Measurements from ENCODE around the gene RER1. TPM values are rescaled to one million over a fixed set of nuclear protein-coding genes. Genes with fewer than 3 reads are reported as not detected.

Gene RER1
- total and polyA plus RNA-seq, 8 donors = 89.6 to 167 (median 101) TPM

DNA sequence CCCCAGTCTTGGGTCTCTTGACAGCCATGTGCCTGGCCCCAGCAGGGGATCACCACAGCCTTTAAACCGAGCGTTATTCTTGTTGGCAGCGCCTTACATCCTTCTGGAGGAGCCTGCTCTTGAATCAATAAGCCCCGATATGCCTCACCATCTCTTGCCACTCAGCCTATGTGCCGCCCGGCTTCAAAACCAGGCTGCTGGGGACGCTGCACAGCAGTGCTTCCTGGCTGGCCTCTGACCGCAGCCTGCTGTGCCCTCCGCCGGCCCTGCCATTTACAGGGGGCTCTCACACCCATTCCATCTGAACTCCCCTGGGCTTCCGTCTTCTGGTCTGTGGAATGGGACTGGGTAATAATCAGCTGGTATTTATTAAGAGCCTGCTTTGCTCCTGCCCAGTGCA is 23.7 kb downstream of the RER1 start:
- intact Hi-C loops (cut with DNase I) = loop anchor here in 1 of 2 donors (10.0 kb wide), 3 partner anchors 129 to 1009 kb away; no protein-coding TSS in a partner anchor
- ATAC-seq (no peak), DNase-seq (peak in 1 of 4 donors; percentile 51)
- no peak overlapping the region for H3K4me3 ChIP-seq
- H3K9me3 ChIP-seq = no peaks in the 10 kb centered on the region
- peaks cover 0 to 58% of the 10 kb centered on the region in 2 donors for H3K27me3 ChIP-seq
- TF ChIP-seq CTCF (IDR thresholded peaks at IDR 0.05) = no peak
- peaks cover 16 to 27% of the 10 kb centered on the region in 2 donors for H3K4me1 ChIP-seq
- no peak overlapping the region for H3K27ac ChIP-seq
- H3K36me3 ChIP-seq = no peaks in the 10 kb centered on the region

DNA sequence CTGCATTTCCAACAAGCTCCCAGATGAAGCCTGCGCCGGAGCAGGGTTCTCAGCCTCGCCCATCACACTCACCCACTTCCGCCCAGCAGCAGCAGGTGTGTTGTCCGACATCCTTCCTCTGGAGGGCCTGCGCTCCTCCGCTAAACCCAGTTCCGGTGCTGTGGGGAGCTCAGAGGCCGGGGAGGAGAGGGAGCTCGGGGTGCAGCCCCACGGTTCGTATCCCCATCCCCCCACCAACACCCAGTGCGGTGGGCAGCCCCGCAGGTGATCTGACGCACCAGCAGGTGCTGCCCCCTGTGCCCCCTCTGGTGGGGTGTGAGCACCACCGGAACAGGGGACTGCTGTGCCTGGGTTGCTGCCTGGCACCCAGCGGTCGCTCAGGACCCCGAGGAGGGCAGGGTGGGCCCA is 24.2 kb downstream of the RER1 start:
- Histone ChIP-seq H3K4me3 (no peak overlapping the region), H3K9me3 (no peaks in the 10 kb centered on the region), H3K36me3 (no peaks in the 10 kb centered on the region), H3K27ac (no peak overlapping the region), H3K27me3 (peaks cover 0 to 63% of the 10 kb centered on the region in 2 donors), H3K4me1 (peaks cover 16 to 27% of the 10 kb centered on the region in 2 donors)
- intact Hi-C loops (cut with DNase I) = loop anchor here in 1 of 2 donors (10.0 kb wide), 3 partner anchors 129 to 1009 kb away; no protein-coding TSS in a partner anchor
- no peak for TF ChIP-seq CTCF (IDR thresholded peaks at IDR 0.05)
- DNase-seq (peak in 2 of 4 donors; percentile 40 to 76), ATAC-seq (no peak)

GRCh38 chr1:2416403-2416802 is 24.8 kb downstream of the RER1 start:
- H3K4me1 ChIP-seq = peaks cover 16 to 25% of the 10 kb centered on the region in 2 donors
- intact Hi-C loops (cut with DNase I) = loop anchor here in 1 of 2 donors (10.0 kb wide), 3 partner anchors 128 to 1008 kb away; no protein-coding TSS in a partner anchor
- no peak for ATAC-seq
- no peaks in the 10 kb centered on the region for H3K36me3 ChIP-seq
- DNase-seq = peak in 3 of 4 donors; percentile 39 to 83 (median 75)
- H3K27me3 ChIP-seq = peaks cover 0 to 68% of the 10 kb centered on the region in 2 donors
- no peak overlapping the region for H3K4me3 ChIP-seq
- no peaks in the 10 kb centered on the region for H3K9me3 ChIP-seq
- no peak for TF ChIP-seq CTCF (IDR thresholded peaks at IDR 0.05)
- H3K27ac ChIP-seq = no peak overlapping the region

DNA sequence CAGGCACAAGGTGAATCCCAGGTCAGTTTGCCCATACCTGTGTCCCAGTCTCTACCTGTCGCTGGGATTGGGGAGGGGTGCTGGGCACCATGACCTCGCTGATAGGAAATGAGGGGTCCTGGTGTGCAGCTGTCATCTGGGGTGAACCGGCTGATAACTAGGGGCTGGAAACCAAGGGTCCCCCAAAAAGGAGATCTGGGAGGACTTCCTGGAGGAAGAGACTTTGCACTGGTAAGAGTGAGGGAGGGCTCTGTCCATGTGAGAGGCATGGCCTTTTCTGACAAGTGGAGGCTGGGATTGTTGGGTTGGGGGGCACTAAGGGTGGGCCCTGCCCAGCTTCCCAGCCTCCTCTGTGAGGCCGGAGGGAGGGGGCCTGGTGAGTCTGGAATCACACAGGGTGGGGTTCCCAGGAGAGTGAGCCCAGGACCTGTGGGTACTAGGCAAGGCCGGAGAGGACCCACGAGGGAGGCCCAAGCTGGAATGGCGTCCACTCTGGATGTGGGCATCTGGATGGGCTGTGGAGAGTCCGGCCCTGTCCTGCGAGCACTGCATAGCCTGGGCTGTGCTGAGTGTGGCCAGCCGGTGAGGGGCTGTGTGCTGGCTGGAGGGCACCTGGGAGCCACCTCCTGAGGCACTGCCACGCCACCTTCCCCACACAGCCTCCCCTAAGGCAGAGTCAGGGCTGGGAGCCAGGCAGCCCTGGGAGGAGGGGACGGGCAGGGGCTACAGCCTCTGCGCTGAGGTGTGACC is 25.6 kb downstream of the RER1 start:
- Histone ChIP-seq H3K36me3 (no peaks in the 10 kb centered on the region), H3K4me1 (peaks cover 11 to 19% of the 10 kb centered on the region in 2 donors), H3K9me3 (no peaks in the 10 kb centered on the region), H3K4me3 (no peak overlapping the region), H3K27ac (no peak overlapping the region), H3K27me3 (peaks cover 0 to 68% of the 10 kb centered on the region in 2 donors)
- intact Hi-C loops (cut with DNase I) = loop anchor here in 1 of 2 donors (10.0 kb wide), 3 partner anchors 128 to 1008 kb away; no protein-coding TSS in a partner anchor
- TF ChIP-seq CTCF (IDR thresholded peaks at IDR 0.05) = no peak
- no peak for DNase-seq
- ATAC-seq = no peak

- ATAC-seq (no peak), DNase-seq (no peak)
- Histone ChIP-seq H3K9me3 (no peaks in the 10 kb centered on the region), H3K27ac (no peak overlapping the region), H3K36me3 (no peaks in the 10 kb centered on the region), H3K4me3 (no peak overlapping the region), H3K27me3 (peaks cover 0 to 68% of the 10 kb centered on the region in 2 donors), H3K4me1 (peaks cover 11 to 19% of the 10 kb centered on the region in 2 donors)
- no peak for TF ChIP-seq CTCF (IDR thresholded peaks at IDR 0.05)
- intact Hi-C loops (cut with DNase I) = loop anchor here in 1 of 2 donors (10.0 kb wide), 3 partner anchors 127 to 1007 kb away; no protein-coding TSS in a partner anchor
These were observed 26.2 kb downstream of the RER1 start for GRCh38 chr1:2417833-2418225.
